ENCODE results near the gene SALL3.

Gene SALL3

DNA sequence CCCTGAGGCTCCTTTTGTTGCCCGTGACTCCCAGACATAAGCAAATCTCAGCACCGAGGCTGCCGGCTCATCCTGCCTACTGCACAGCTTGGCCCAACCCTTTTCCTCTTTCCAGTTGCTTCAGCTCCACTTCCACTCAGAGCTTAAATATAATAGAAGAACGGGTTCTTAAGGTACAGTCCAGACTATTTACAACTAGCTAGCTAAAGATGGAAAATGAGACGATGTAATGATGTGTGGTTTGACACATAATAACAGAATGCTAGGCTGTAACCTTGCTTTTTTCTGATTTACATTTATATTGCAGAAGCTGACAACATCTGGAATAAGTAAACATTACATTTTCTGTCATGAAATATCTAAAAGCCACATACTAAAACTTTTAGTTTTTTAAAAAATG is 62.7 kb downstream of the SALL3 start:
- TF ChIP-seq, protein P1, sequence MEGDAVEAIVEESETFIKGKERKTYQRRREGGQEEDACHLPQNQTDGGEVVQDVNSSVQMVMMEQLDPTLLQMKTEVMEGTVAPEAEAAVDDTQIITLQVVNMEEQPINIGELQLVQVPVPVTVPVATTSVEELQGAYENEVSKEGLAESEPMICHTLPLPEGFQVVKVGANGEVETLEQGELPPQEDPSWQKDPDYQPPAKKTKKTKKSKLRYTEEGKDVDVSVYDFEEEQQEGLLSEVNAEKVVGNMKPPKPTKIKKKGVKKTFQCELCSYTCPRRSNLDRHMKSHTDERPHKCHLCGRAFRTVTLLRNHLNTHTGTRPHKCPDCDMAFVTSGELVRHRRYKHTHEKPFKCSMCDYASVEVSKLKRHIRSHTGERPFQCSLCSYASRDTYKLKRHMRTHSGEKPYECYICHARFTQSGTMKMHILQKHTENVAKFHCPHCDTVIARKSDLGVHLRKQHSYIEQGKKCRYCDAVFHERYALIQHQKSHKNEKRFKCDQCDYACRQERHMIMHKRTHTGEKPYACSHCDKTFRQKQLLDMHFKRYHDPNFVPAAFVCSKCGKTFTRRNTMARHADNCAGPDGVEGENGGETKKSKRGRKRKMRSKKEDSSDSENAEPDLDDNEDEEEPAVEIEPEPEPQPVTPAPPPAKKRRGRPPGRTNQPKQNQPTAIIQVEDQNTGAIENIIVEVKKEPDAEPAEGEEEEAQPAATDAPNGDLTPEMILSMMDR (IDR thresholded peaks at IDR 0.05) = no peak
- no peak for TF ChIP-seq ZFX (IDR thresholded peaks at IDR 0.05; ENCODE audit: borderline replicate concordance)
- no peak overlapping the region for H3K27ac ChIP-seq

DNA sequence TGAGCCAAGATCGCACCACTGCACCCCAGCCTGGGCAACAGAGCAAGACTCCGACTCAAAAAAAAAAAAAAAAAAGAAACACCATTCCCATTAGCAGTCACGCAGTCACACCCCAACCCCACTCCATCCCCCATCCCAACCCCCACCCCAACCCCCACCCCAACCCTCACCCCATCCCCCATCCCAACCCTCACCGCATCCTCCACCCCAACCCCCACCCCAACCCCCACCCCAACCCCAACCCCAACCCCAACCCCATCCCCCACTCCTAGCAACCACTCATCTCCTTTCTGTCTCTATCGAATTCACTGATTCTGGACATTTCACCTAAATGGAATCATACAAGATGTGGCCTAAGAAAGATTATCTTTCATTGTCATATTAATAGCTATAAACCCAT is 63.7 kb downstream of the SALL3 start:
- H3K27ac ChIP-seq = no peak overlapping the region
- no peak for TF ChIP-seq ZFX (IDR thresholded peaks at IDR 0.05; ENCODE audit: borderline replicate concordance)
- TF ChIP-seq, protein P1 (IDR thresholded peaks at IDR 0.05) = no peak

DNA sequence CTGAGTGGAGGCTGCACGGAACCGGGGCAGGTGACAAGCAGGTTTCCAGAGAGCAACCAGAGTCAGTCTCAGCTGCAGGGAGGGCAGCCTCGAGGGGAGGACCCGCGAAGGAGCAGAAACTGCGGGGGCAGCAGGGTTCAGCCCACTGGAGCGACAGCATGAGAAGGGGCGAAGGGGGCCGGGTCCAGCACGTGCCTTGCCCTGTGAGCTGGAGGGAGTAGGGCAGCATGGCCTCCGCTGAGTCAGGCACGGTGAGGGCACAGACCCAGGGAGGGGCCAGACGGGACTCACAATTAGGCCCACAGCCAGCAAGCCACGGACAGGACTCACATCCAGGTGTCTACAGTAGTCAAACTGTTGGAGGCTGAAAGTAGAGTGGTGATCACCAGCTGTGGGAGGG is 66.9 kb downstream of the SALL3 start:
- H3K27ac ChIP-seq = no peak overlapping the region
- no peak for TF ChIP-seq ZFX (IDR thresholded peaks at IDR 0.05; ENCODE audit: borderline replicate concordance)
- TF ChIP-seq, protein P1 (IDR thresholded peaks at IDR 0.05) = no peak

DNA sequence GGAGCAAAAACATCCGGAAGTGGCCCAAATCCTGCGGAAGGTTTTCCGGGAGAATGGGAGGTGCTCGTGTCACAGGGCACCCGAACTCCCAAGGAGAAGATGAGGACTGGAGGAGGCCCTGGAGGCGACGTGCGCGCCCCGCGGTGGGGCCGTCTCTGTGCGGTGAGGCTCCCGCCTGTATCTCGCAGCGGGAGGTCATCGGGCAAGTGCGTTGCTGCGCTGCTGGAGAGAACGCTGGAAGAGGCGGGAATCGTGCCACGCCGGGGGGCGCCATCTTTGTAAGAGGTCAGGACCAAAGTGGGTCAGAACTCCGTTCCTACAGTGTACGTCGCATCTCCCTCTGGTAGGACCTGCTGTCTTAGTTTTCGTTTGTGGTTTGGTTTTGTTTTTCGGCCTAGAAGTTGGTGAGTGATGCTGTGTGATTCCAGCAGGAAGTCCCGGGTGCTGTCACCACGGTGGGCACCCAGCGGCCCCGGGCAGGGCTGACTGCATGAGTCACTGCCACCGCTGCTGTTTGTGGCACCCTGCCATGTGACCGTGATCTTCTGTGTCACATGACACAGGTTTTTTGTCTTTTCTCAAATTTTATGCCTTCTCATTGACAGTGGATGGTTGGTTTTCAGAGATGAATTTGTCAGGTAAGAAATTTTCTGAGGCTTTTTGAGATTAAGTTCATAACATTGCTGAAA is 68.1 kb downstream of the SALL3 start:
- no peak for TF ChIP-seq ZFX (IDR thresholded peaks at IDR 0.05; ENCODE audit: borderline replicate concordance)
- TF ChIP-seq, protein P1 (IDR thresholded peaks at IDR 0.05) = no peak
- no peak overlapping the region for H3K27ac ChIP-seq

DNA sequence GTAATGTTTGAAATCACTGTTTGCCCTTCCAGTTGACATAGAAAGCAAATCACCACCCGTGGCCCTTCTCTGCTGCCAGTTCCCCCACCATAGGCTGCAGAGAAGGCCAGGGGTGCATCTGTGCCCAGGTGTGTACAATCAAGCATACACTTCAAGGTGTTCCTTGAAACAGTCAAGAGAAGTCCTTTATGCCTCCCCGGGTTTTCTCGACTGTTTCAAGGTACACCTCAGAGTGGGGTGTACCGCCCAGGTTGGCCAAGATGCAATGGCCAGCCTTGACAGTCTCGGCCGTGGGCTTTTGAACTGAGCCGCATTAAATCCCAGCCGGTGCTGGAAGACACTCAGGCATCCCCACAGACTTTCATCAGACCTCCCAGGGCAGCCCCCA is 68.6 kb downstream of the SALL3 start:
- H3K27ac ChIP-seq = no peak overlapping the region
- TF ChIP-seq ZFX (IDR thresholded peaks at IDR 0.05; ENCODE audit: borderline replicate concordance) = no peak
- TF ChIP-seq, protein P1 (IDR thresholded peaks at IDR 0.05) = no peak

DNA sequence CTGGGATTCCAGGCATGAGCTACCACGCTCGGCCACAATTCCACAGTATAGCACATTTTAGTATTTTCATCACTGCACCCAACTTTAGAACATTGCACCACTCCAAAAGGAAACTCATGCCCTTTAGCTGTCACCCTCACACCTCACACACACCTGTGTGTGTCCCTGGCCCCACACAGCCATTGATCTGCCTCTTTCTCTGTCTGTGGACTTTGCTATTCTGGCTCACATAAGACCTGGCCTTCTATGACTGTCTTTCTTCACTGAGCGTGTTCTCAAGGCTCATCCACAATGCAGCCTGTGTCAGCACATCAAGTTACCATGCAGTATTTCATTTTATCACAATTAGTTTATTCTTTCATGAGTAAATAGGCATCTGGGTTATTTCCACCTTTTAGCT is 69.9 kb downstream of the SALL3 start:
- TF ChIP-seq, protein P1 (IDR thresholded peaks at IDR 0.05) = no peak
- H3K27ac ChIP-seq = no peak overlapping the region
